Activated T-cell treated with anti-CD3 and anti-CD28 coated beads, Interleukin-2, amount 50 U/mL, for 72 hours (primary cell): ENCODE data around the gene IFITM5. TPM values are rescaled to one million over a fixed set of nuclear protein-coding genes. Genes with fewer than 3 reads are reported as not detected.
"Not testable (repeated sequence)": the region's sequence is repeated elsewhere in the genome, so short reads cannot be mapped to it uniquely, and the experiment has no call there.

Source experiments
- ATAC-seq, 2 donors: fragments of 150-1000 bp; cut with Tn5 transposase; replicated peaks in 1 of 2; 2 replicates each; pipeline ENCODE4 v1.10.0; 2021; ENCODE audit warnings: moderate library complexity in 2 of 2, mild to moderate bottlenecking in 1 of 2
- DNase-seq, 2 donors: peaks; one replicate each; pipeline ENCODE4 v3.0.0; 2021 to 2022; ENCODE audit warnings: mixed read lengths in 1 of 2
- H3K27ac Mint-ChIP-seq: one replicate; pipeline ENCODE4 v1.8.0; 2022; ENCODE audit warnings: mild to moderate bottlenecking, moderate library complexity, mixed read lengths
- H3K27me3 Mint-ChIP-seq: one replicate; pipeline ENCODE4 v1.8.0; 2022; ENCODE audit warnings: low read depth, mixed read lengths
- H3K36me3 Mint-ChIP-seq, 2 donors: one replicate each; pipeline ENCODE4 v1.8.0; 2022; ENCODE audit warnings: mixed read lengths in 2 of 2, mild to moderate bottlenecking in 1 of 2; ENCODE audit not compliant: insufficient read depth in 2 of 2
- H3K4me1 Mint-ChIP-seq: one replicate; pipeline ENCODE4 v1.8.0; 2022; ENCODE audit warnings: low read depth, mixed read lengths
- H3K4me3 Mint-ChIP-seq, 2 donors: one replicate each; pipeline ENCODE4 v1.8.0; 2022; ENCODE audit warnings: mild to moderate bottlenecking in 2 of 2, mixed read lengths in 2 of 2, moderate library complexity in 2 of 2
- H3K9me3 Mint-ChIP-seq, 2 donors: one replicate each; pipeline ENCODE4 v1.8.0; 2022; ENCODE audit warnings: mixed read lengths in 2 of 2
- total RNA-seq, 2 donors: library from RNA; stranded (reverse); gene quantifications; one replicate each; pipeline ENCODE4 v1.2.3, GENCODE V29; 2022

IFITM5 gene
- total RNA-seq, 2 donors from 2014 or later = not detected

- Mint-ChIP-seq H3K27me3 (no peaks in the 10 kb centered on the region), H3K4me3 (peak overlapping the region; percentile 10 to 32), H3K27ac (no peak overlapping the region), H3K9me3 (no peaks in the 10 kb centered on the region), H3K36me3 (peaks cover 0 to 2% of the 10 kb centered on the region in 2 donors), H3K4me1 (peaks cover 72% of the 10 kb centered on the region)
- no peak for DNase-seq
- no peak for ATAC-seq
These were observed 33.5 kb upstream of the IFITM5 start for GRCh38 chr11:332651-333480.

DNA sequence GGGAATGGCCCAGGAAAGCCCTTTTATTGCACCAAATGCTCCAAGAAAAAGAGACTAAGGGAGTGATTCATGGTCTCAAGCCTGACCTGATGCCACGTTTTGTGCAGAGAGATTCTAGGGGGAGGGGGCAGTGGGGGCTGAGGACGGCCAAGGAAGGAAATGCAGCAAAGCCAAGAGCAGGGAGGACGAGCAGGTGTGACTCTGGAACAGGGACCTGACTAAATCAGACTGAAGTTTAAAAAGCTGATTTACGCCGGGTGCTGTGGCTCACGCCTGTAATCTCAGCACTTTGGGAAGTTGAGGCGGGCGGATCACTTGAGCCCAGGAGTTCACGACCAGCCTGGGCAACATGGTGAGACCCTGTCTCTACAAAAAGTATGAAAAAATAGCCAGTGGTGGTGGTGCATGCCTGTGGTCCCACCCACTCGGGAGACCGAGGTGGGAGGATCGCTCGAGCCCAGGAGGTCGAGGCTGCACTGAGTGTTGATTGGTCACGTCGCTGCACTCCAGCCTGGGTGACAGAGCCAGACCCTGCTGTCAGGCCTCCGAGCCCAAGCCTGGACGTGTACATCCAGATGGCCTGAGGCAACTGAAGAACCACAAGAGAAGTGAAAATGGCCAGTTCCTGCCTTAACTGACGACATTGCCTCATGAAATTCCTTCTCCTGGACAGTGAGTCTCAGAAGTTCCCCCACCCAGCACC is 32.2 kb upstream of the IFITM5 start:
- Mint-ChIP-seq H3K9me3 (no peaks in the 10 kb centered on the region), H3K36me3 (peaks cover 0 to 2% of the 10 kb centered on the region in 2 donors), H3K27ac (peak overlapping the region; percentile 43), H3K27me3 (no peaks in the 10 kb centered on the region), H3K4me3 (peak overlapping the region; percentile 75 to 83), H3K4me1 (peaks cover 76% of the 10 kb centered on the region)
- DNase-seq (no peak), ATAC-seq (no peak)

GRCh38 chr11:330694-331357 is 31.5 kb upstream of the IFITM5 start:
- peak overlapping the region; percentile 43 for H3K27ac Mint-ChIP-seq
- peak; percentile 66 to 68 for DNase-seq
- peak overlapping the region; percentile 75 to 83 for H3K4me3 Mint-ChIP-seq
- no peaks in the 10 kb centered on the region for H3K9me3 Mint-ChIP-seq
- H3K27me3 Mint-ChIP-seq = no peaks in the 10 kb centered on the region
- H3K4me1 Mint-ChIP-seq = peaks cover 76% of the 10 kb centered on the region
- peak in 1 of 2 donors; percentile 3 for ATAC-seq
- peaks cover 0 to 2% of the 10 kb centered on the region in 2 donors for H3K36me3 Mint-ChIP-seq

DNA sequence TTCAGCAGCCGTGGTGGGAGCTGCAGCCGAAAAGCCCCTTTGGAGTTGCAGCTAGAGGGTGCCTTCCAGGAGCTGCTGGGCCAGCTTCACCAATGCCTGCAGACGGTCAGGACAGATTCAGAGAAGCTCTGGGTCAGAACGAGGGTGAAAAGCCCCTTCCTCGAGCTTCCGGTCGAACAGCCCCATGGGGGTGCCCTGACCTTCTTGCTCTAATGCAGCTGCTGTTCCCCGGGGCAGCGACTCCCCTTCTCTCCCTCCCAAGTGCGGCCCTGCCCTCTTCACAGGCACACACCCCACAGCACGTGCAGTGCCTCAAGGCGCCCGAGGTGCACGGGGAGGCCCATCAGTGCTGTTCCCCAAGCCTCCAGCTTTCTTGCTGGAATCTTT is 31.0 kb upstream of the IFITM5 start:
- Mint-ChIP-seq H3K36me3 (peaks cover 0 to 2% of the 10 kb centered on the region in 2 donors), H3K4me1 (peaks cover 76% of the 10 kb centered on the region), H3K27me3 (no peaks in the 10 kb centered on the region), H3K4me3 (peak overlapping the region; percentile 75 to 83), H3K9me3 (no peaks in the 10 kb centered on the region), H3K27ac (no peak overlapping the region)
- no peak for DNase-seq
- no peak for ATAC-seq

DNA sequence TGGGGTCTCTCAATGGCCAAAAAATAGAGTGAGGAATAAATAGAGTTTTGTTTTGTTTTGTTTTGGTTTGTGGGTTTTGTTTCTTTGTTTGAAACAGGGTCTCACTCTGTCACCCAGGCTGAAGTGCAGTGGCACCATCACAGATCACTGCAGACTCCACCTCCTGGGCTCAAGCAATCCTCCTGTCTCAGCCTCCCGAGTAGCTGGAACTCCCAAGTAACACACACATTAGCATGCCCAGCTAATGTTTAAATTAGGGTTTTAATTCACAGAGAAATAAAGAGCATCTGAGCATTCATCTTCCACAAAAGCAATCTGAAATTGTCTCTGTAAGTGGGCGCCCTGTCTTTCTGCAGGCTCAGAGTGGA is 30.5 kb upstream of the IFITM5 start:
- no peak for DNase-seq
- Mint-ChIP-seq H3K4me1 (peaks cover 76% of the 10 kb centered on the region), H3K27ac (peak overlapping the region; percentile 76), H3K36me3 (peaks cover 0 to 2% of the 10 kb centered on the region in 2 donors), H3K4me3 (peak overlapping the region; percentile 75 to 83), H3K27me3 (no peaks in the 10 kb centered on the region), H3K9me3 (no peaks in the 10 kb centered on the region)
- no peak for ATAC-seq

DNA sequence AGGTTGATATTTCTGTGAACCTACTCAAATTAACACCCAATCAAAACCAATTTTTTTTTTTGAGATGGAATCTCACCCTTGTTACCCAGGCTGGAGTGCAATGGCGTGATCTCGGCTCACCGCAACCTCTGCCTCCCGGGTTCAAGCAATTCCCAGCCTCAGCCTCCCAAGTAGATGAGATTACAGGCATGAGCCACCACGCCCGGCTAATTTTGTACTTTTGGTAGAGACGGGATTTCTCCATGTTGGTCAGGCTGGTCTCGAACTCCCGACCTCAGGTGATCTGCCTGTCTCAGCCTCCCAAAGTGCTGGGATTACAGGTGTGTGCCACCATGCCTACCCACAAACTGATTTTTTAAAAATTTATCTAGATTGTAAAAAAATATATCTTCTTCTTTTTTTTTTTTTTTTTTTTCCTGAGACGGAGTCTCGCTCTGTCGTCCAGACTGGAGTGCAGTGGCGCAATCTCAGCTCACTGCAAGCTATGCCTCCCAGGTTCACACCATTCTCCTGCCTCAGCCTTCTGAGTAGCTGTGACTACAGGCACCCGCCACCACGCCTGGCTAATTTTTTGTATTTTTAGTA is 29.3 kb upstream of the IFITM5 start:
- peak overlapping the region; percentile 76 for H3K27ac Mint-ChIP-seq
- ATAC-seq, DNase-seq, H3K36me3 Mint-ChIP-seq, H3K9me3 Mint-ChIP-seq, H3K27me3 Mint-ChIP-seq: not testable (repeated sequence)
- peak overlapping the region; percentile 75 to 83 for H3K4me3 Mint-ChIP-seq
- H3K4me1 Mint-ChIP-seq = peaks cover 89% of the 10 kb centered on the region

DNA sequence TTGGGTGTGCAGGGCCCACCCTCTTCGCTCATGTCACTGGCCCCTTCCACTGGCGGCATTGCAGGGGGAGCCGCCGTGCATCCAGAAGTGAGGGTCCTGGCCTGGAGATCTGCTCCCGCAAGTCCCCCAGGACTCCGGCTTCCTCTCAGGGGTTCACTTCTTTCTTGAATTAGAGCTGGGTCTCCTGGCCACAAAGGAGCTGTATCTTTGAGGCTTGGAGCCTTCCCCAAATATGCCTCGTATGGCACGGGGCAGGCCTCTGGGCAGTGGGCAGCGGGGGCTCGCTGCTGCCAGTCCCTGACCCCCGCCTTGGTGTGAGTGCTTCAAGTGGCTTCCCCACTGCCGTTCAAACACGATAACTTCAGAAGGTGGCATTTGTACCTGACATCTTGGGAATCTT is 28.7 kb upstream of the IFITM5 start:
- H3K4me3 Mint-ChIP-seq = peak overlapping the region; percentile 42 to 54
- peaks cover 89% of the 10 kb centered on the region for H3K4me1 Mint-ChIP-seq
- H3K9me3 Mint-ChIP-seq = no peaks in the 10 kb centered on the region
- ATAC-seq = no peak
- peaks cover 0 to 2% of the 10 kb centered on the region in 2 donors for H3K36me3 Mint-ChIP-seq
- peak overlapping the region; percentile 76 for H3K27ac Mint-ChIP-seq
- no peak for DNase-seq
- H3K27me3 Mint-ChIP-seq = no peaks in the 10 kb centered on the region

GRCh38 chr11:327581-327923 is 28.2 kb upstream of the IFITM5 start:
- no peaks in the 10 kb centered on the region for H3K27me3 Mint-ChIP-seq
- ATAC-seq (no peak), DNase-seq (no peak)
- H3K9me3 Mint-ChIP-seq = no peaks in the 10 kb centered on the region
- H3K4me3 Mint-ChIP-seq = peak overlapping the region; percentile 86 to 89
- H3K27ac Mint-ChIP-seq = peak overlapping the region; percentile 84
- H3K36me3 Mint-ChIP-seq = peaks cover 0 to 2% of the 10 kb centered on the region in 2 donors
- H3K4me1 Mint-ChIP-seq = peaks cover 86% of the 10 kb centered on the region

DNA sequence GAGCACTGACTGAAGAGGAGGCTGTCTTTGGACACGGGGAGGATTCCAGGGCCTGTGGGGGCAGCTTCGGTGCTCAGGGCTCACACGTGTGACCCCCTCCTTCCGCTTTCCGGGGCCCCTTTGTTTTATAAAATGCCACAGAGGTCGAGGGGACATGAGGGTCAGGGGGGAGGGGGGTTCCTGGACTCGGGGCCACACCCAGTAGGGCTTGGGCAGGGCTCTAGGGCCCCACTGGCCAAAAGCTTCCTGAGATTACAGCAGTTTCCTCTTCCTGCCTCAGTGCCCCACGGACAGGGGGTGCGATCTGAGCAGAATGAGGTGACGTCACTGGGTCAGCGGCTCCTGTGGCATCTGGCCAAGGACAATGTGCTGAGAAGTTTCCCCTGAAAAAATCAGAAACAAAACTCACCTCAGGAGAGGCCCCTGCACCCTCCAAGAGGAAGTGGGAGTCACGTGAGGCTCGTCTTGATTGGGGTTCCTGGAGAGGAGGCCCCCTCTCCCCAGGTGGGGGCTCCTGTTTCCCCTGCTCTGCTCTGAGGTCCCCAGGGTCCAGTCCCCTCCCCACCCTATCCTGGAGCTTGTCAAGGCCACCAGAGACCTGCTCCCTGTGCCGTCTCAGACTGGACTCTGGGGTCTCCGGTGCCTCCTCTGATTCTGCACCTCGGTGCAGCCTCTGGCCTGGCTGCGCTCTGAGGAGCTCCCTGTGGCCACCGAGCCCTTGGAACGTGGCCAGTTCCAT is 27.7 kb upstream of the IFITM5 start:
- H3K4me3 Mint-ChIP-seq = peak overlapping the region; percentile 86 to 89
- H3K27ac Mint-ChIP-seq = peak overlapping the region; percentile 94
- H3K27me3 Mint-ChIP-seq = no peaks in the 10 kb centered on the region
- DNase-seq = peak; percentile 82 to 86
- H3K9me3 Mint-ChIP-seq = no peaks in the 10 kb centered on the region
- peaks cover 80% of the 10 kb centered on the region for H3K4me1 Mint-ChIP-seq
- peaks cover 0 to 2% of the 10 kb centered on the region in 2 donors for H3K36me3 Mint-ChIP-seq
- peak; percentile 54 to 69 for ATAC-seq

DNA sequence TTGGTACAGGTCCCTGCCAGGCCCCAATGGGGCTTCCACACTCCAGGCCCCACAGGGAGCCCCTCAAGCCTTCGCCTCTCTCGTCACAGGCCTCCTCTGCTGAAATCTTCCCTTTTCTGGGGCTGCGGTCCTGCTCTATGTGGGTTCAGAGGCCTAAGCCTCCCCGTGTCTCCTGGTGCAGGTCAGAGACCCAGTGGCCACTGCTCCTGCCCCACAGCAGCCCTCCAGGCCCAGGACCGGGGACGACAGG is 27.2 kb upstream of the IFITM5 start:
- Mint-ChIP-seq H3K4me3 (peak overlapping the region; percentile 86 to 89), H3K27me3 (no peaks in the 10 kb centered on the region), H3K27ac (peak overlapping the region; percentile 94), H3K36me3 (peaks cover 0 to 2% of the 10 kb centered on the region in 2 donors), H3K9me3 (no peaks in the 10 kb centered on the region), H3K4me1 (peaks cover 76% of the 10 kb centered on the region)
- no peak for ATAC-seq
- DNase-seq = no peak

GRCh38 chr11:325796-326591 is 26.7 kb upstream of the IFITM5 start:
- DNase-seq = no peak
- Mint-ChIP-seq H3K27ac (peak overlapping the region; percentile 94), H3K4me1 (peaks cover 70% of the 10 kb centered on the region), H3K9me3 (no peaks in the 10 kb centered on the region), H3K4me3 (peak overlapping the region; percentile 86 to 89), H3K27me3 (no peaks in the 10 kb centered on the region), H3K36me3 (peaks cover 0 to 2% of the 10 kb centered on the region in 2 donors)
- ATAC-seq = no peak
